ENCODE measurements around the gene UBE2N. TPM values are rescaled to one million over a fixed set of nuclear protein-coding genes. Genes with fewer than 3 reads are reported as not detected.

UBE2N gene
- total and polyA plus RNA-seq, 2 of the 8 experiments (the other 6 are each of a cell fraction or from before 2014, with no cell fraction given) = 108 to 225 TPM

- Histone ChIP-seq H3K27me3 (replicated peaks in 1 of 4; ENCODE audit: control insufficient read depth in 3 of 4, extremely low read depth in 1 of 4, insufficient read depth in 3 of 4, low read length in 3 of 4) (no peaks in the 10 kb centered on the region), H3K9me3 (ENCODE audit: insufficient read depth in 2 of 2, low read depth in 1 of 2, low read length in 1 of 2) (no peaks in the 10 kb centered on the region), H2AFZ (ENCODE audit: low read length) (no peak overlapping the region), H2BK12ac (ENCODE audit: low read depth, low read length) (no peak overlapping the region), H4K91ac (replicated peaks; ENCODE audit: insufficient read length, low read length) (no peak overlapping the region), H3K4me1 (replicated peaks in 1 of 4; ENCODE audit: control insufficient read depth in 3 of 4, insufficient read depth in 4 of 4, low read length in 3 of 4) (no peaks in the 10 kb centered on the region; a peak in 1 of 7 replicates), H2BK20ac (ENCODE audit: low read length) (no peak overlapping the region), H3K27ac (ENCODE audit: low read depth, low read length) (no peak overlapping the region), H3K9ac (replicated peaks in 1 of 4; ENCODE audit: extremely low read depth in 1 of 4, low read depth in 3 of 4, low read length in 3 of 4) (no peak overlapping the region), H3K36me3 (ENCODE audit: control insufficient read depth in 2 of 4, insufficient read depth in 4 of 4, low read length in 3 of 4) (no peaks in the 10 kb centered on the region), H2BK120ac (replicated peaks; ENCODE audit: low read depth, low read length) (no peak overlapping the region), H3K4me3 (ENCODE audit: extremely low read depth in 1 of 4, insufficient read depth in 2 of 4, low read depth in 3 of 4, low read length in 4 of 4) (no peak overlapping the region), H2BK15ac (ENCODE audit: low read length) (no peak overlapping the region), H2BK5ac (ENCODE audit: low read depth, low read length) (no peak overlapping the region), H4K8ac (ENCODE audit: extremely low read depth, insufficient read depth, low read length) (no peak overlapping the region), H3K23me2 (ENCODE audit: low read depth, low read length) (peaks cover 3% of the 10 kb centered on the region; the same call in 1 of the 2 replicates), H4K20me1 (replicated peaks in 1 of 2; ENCODE audit: control insufficient read depth in 1 of 2, insufficient read depth in 2 of 2, low read length in 2 of 2) (no peaks in the 10 kb centered on the region), H3K79me1 (ENCODE audit: low read depth, low read length) (no peaks in the 10 kb centered on the region), H3K18ac (ENCODE audit: extremely low read depth, low read length) (no peak overlapping the region), H3K23ac (ENCODE audit: insufficient read length) (no peak overlapping the region), H3K4me2 (ENCODE audit: insufficient read depth in 1 of 2, low read depth in 2 of 2, low read length in 2 of 2) (no peak overlapping the region), H2AK5ac (ENCODE audit: low read depth, low read length) (no peak overlapping the region), H3K14ac (ENCODE audit: insufficient read length) (no peak overlapping the region), H3K4ac (replicated peaks; ENCODE audit: insufficient read length, low read depth, low read length) (no peak overlapping the region), H3K79me2 (ENCODE audit: control insufficient read depth in 1 of 2, insufficient read depth in 2 of 2, low read length in 2 of 2) (no peaks in the 10 kb centered on the region), H3K56ac (replicated peaks; ENCODE audit: insufficient read length, low read depth, low read length) (no peak overlapping the region), H4K5ac (ENCODE audit: insufficient read length, low read depth, low read length) (no peak overlapping the region)
- DNase-seq (ENCODE audit: low read depth in 1 of 2, low spot score in 2 of 2) (no peak), FAIRE-seq (no peak)
- ChIA-PET CTCF (ENCODE audit: partially characterized antibody) (no interaction called here), POLR2A (ENCODE audit: partially characterized antibody) (no interaction called here)
- 92% methylated on average over 4 of the region's 4 CpGs; no CpG with 5 or more reads in 1 of the 2 experiments for WGBS, 2 experiments (ENCODE audit: extremely low coverage in 1 of 2, insufficient coverage in 1 of 2, insufficient read length in 1 of 2, insufficient replicate concordance in 2 of 2, low coverage in 1 of 2, low lambda C conversion rate in 2 of 2, missing lambda C conversion rate in 1 of 2)
- TF ChIP-seq TBP (IDR thresholded peaks at IDR 0.05; ENCODE audit: low read depth, low read length) = no peak
- TF ChIP-seq NANOG (IDR thresholded peaks at IDR 0.05; ENCODE audit: insufficient read depth, low read depth, low read length, poor library complexity, severe bottlenecking) = no peak
- no peak for TF ChIP-seq KDM4A (IDR thresholded peaks at IDR 0.05; ENCODE audit: low read depth, low read length, severe bottlenecking)
- TF ChIP-seq CREB1 (IDR thresholded peaks at IDR 0.05) = no peak
These were observed 75.3 kb downstream of the UBE2N start for GRCh38 chr12:93366422-93366821.
